Endothelial cell (in vitro differentiated cells): Measurements from ENCODE around the gene MBNL1. TPM values are rescaled to one million over a fixed set of nuclear protein-coding genes. Genes with fewer than 3 reads are reported as not detected.

Source experiments
- DNase-seq: peaks from one replicate; pipeline ENCODE4 v3.0.0; 2021; ENCODE audit warnings: low spot score
- H3K27ac Mint-ChIP-seq: one replicate; pipeline ENCODE4 v1.8.0; 2021; ENCODE audit warnings: mixed read lengths, inconsistent platforms; ENCODE audit not compliant: unreplicated experiment
- H3K27me3 Mint-ChIP-seq: one replicate; pipeline ENCODE4 v1.8.0; 2021; ENCODE audit warnings: mild to moderate bottlenecking, moderate library complexity, mixed read lengths, inconsistent platforms; ENCODE audit not compliant: unreplicated experiment
- H3K36me3 Mint-ChIP-seq: one replicate; pipeline ENCODE4 v1.8.0; 2021; ENCODE audit warnings: mild to moderate bottlenecking, low read depth, mixed read lengths, inconsistent platforms; ENCODE audit not compliant: unreplicated experiment
- H3K4me1 Mint-ChIP-seq: one replicate; pipeline ENCODE4 v1.8.0; 2021; ENCODE audit warnings: mild to moderate bottlenecking, mixed read lengths, inconsistent platforms; ENCODE audit not compliant: unreplicated experiment
- H3K4me3 Mint-ChIP-seq: one replicate; pipeline ENCODE4 v1.8.0; 2021; ENCODE audit warnings: mild to moderate bottlenecking, mixed read lengths, inconsistent platforms; ENCODE audit not compliant: unreplicated experiment
- H3K9me3 Mint-ChIP-seq: one replicate; pipeline ENCODE4 v1.8.0; 2021; ENCODE audit warnings: mixed read lengths, inconsistent platforms; ENCODE audit not compliant: unreplicated experiment
- CTCF ChIP-seq: fragments of 200-600 bp; sonication (generic); IDR thresholded peaks from one replicate; pipeline ENCODE4 v1.5.0; 2021; ENCODE audit warnings: antibody characterized with exemption; ENCODE audit not compliant: unreplicated experiment
- total RNA-seq: library from RNA; stranded (reverse); fragmentation: NEBNext Ultra II Directional; extraction: Animal tissue kit (Norgen Biotek cat#: 25700); gene quantifications from one replicate; pipeline ENCODE4 v1.2.1, GENCODE V29; 2021; ENCODE audit not compliant: unreplicated experiment

The MBNL1 gene
- total RNA-seq, 1 donor from 2014 or later: 54.1 TPM

DNA sequence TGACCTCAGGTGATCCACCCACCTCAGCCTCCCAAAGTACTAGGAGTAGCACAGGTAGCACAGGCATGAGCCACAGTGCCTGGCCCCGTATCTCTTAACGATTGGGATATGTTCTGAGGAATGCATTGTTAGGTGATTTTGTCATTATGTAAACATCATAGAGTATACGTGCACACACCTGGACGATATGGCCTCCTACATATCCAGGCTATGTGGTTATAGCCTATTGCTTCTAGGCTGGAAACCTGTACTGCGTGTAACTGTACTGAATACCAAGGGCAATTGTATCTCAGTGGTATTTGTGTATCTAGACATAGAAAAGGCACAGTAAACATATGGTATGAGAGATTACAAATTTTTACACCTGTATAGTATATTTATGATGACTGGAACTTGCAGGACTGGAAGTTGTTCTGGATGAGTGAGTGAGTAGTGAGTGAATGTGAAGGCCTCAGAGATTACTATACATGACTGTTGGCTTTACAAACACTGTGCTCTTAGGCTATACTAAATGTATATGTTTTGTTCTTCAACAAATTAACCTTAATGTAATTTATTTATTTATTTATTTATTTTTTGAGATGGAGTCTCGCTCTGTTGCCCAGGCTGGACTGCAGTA, 120.7 kb downstream of the MBNL1 start:
- DNase-seq: no peak
- Mint-ChIP-seq H3K27me3 (peaks cover 4% of the 10 kb centered on the region), H3K9me3 (no peaks in the 10 kb centered on the region), H3K27ac (no peak overlapping the region), H3K4me3 (no peak overlapping the region), H3K36me3 (no peaks in the 10 kb centered on the region), H3K4me1 (no peaks in the 10 kb centered on the region)
- TF ChIP-seq CTCF: no peak

DNA sequence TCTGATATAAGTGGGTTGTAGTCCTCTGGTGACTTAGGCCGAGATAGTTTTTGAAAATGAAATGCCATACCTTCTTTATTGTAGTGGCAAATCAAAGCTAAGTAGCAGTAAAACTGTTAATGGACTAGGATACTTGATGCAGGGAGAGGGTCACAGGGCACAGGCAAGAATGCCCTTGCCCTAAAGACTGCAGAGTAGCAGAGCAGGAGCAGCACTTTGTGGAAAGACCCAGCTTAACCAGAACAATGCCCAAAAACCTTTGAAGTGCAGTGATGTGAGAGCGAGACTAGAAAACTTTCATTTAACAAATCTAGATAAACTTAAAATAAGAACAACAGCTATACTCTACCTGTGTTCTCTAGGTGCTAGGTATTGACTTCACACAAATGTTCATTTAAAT, 121.9 kb downstream of the MBNL1 start:
- Mint-ChIP-seq H3K4me1 (no peaks in the 10 kb centered on the region), H3K4me3 (no peak overlapping the region), H3K36me3 (no peaks in the 10 kb centered on the region), H3K27me3 (peaks cover 4% of the 10 kb centered on the region), H3K27ac (no peak overlapping the region), H3K9me3 (no peaks in the 10 kb centered on the region)
- DNase-seq: no peak
- no peak for TF ChIP-seq CTCF

DNA sequence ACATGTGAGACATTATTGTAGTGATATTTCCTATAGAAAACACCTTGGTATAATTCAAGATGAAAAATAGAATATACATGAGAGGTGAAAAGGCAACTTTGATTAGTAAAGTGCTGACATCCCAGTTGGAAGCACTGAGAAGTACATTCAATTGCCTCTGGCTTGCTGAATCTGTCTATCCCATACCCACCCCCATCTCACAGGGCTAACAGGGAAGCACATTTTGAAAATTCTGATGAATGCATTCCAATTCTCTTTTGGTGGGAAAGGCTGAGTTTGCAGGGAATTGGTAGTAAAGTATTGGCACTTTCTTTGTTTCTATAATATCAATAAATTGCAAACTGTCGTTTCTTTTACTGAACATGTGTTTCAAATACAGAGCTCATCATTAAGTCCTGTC, 122.9 kb downstream of the MBNL1 start:
- Mint-ChIP-seq H3K9me3 (no peaks in the 10 kb centered on the region), H3K27ac (no peak overlapping the region), H3K4me3 (no peak overlapping the region)

DNA sequence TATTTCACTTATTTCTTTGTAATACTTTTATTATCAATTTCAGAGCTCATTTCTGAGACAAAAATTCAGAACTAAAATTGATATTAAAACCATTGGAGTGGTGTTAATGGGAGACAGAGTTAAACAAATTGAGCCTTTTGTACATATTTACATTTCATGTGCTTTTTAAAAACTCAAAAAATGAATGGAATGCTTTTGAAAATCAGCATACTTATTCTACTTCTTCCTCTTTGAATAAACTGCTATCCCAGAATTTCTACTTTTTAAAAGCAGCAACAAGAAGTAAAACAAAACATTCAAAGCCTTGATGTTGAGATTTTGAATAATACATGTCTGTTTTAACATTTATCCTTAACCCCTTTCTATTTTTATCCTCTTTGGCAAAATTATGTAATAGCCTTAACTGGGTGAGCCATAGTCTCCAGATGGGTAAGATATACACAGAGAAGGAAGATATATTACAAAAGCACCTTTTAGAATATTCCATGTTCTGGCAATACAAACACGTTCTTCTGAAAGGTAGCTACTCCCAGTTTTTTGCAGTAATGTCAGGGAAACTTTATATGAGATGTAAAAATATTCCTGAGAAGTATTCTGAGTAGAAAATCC, 123.6 kb downstream of the MBNL1 start:
- no peak for DNase-seq
- TF ChIP-seq CTCF: no peak
- peaks cover 3% of the 10 kb centered on the region for H3K36me3 Mint-ChIP-seq
- peaks cover 6% of the 10 kb centered on the region for H3K27me3 Mint-ChIP-seq
- H3K4me1 Mint-ChIP-seq: no peaks in the 10 kb centered on the region
- no peaks in the 10 kb centered on the region for H3K9me3 Mint-ChIP-seq
- H3K4me3 Mint-ChIP-seq: no peak overlapping the region
- H3K27ac Mint-ChIP-seq: no peak overlapping the region

More for the DNA sequence above, 122.9 kb downstream of the MBNL1 start:
- no peak for TF ChIP-seq CTCF
- no peaks in the 10 kb centered on the region for H3K4me1 Mint-ChIP-seq
- no peaks in the 10 kb centered on the region for H3K36me3 Mint-ChIP-seq
- H3K27me3 Mint-ChIP-seq: peaks cover 6% of the 10 kb centered on the region
- DNase-seq: no peak

DNA sequence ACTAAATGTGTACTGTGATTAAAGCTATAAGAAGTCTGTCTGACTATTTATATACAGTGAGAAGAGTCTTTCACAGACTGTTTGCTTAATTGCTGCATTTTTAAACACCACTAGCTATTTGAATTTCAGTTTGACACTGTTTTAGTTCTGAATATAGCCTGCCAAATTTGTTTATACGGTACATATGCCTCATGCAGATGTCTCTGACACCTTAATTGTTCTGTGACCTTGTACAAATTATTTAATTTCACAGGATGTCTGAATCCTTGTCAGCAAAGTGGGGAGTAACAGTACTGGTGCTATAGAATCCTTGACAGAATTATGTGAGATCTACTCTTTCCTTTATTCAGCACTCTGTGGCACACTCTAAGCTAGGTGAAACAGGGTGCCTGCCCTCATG, 125.5 kb downstream of the MBNL1 start:
- no peak for DNase-seq
- Mint-ChIP-seq H3K36me3 (peaks cover 4% of the 10 kb centered on the region), H3K27me3 (peaks cover 3% of the 10 kb centered on the region), H3K4me3 (no peak overlapping the region), H3K9me3 (no peaks in the 10 kb centered on the region), H3K27ac (no peak overlapping the region), H3K4me1 (peaks cover 8% of the 10 kb centered on the region)
- TF ChIP-seq CTCF: no peak
